PC-9 (cell line): ENCODE measurements around the gene TBC1D24. TPM values are rescaled to one million over a fixed set of nuclear protein-coding genes. Genes with fewer than 3 reads are reported as not detected.

Experiments
- BruUV-seq: library from RNA; stranded (reverse); fragments of 400-500 nt; replicated peaks from 2 replicates; lab custom pipeline; 2021; lab: Mats Ljungman, UMichigan
- CTCF ChIA-PET: fragments of 300-600 bp; sonication (Branson Sonifier 250); formaldehyde crosslinking; loops from one replicate; lab custom pipeline; 2022; ENCODE audit warnings: antibody characterized with exemption; lab: Charles Lee
- POLR2A ChIA-PET: fragments of 300-600 bp; sonication (Branson Sonifier 250); formaldehyde crosslinking; loops from one replicate; lab custom pipeline; 2022; ENCODE audit warnings: antibody characterized with exemption; ENCODE audit not compliant: unreplicated experiment; lab: Charles Lee
- DNase-seq, 2 experiments: peaks; one replicate each; pipeline versions ENCODE4 v3.0.0 to v3.0.0-alpha.2; 2015 to 2022; ENCODE audit warnings: mixed read lengths in 1 of 2
- H2AFZ ChIP-seq: fragments of 200-600 bp; sonication (generic); 2 replicates; pipeline ENCODE4 v1.8.1; 2017; ENCODE audit warnings: antibody characterized with exemption
- H3F3A ChIP-seq: fragments of 200-600 bp; sonication (generic); 2 replicates; pipeline ENCODE4 v1.8.1; 2017; ENCODE audit warnings: antibody characterized with exemption, mild to moderate bottlenecking, low read depth; ENCODE audit not compliant: insufficient read depth
- H3K27ac ChIP-seq: fragments of 200-600 bp; sonication (generic); 2 replicates; pipeline ENCODE4 v1.6.1; 2016; ENCODE audit warnings: mixed run types
- H3K27me3 ChIP-seq: fragments of 200-600 bp; sonication (generic); 2 replicates; pipeline ENCODE4 v1.6.1; 2016; ENCODE audit warnings: low read depth, mixed run types; ENCODE audit not compliant: insufficient read depth
- H3K36me3 ChIP-seq: fragments of 200-600 bp; sonication (generic); 2 replicates; pipeline ENCODE4 v1.6.1; 2016; ENCODE audit warnings: low read depth, mixed run types
- H3K4me1 ChIP-seq: fragments of 200-600 bp; sonication (generic); replicated peaks from 2 replicates; pipeline ENCODE4 v1.6.1; 2016; ENCODE audit warnings: mixed run types; ENCODE audit not compliant: insufficient read depth
- H3K4me2 ChIP-seq: fragments of 200-600 bp; sonication (generic); 2 replicates; pipeline ENCODE4 v1.6.1; 2017; ENCODE audit warnings: mixed run types
- H3K4me3 ChIP-seq: fragments of 200-600 bp; sonication (generic); 2 replicates; pipeline ENCODE4 v1.6.1; 2016; ENCODE audit warnings: mixed run types
- H3K79me2 ChIP-seq: fragments of 200-600 bp; sonication (generic); 2 replicates; pipeline ENCODE4 v1.6.1; 2017; ENCODE audit warnings: low read depth, mixed run types
- H3K9me2 ChIP-seq: fragments of 200-600 bp; sonication (generic); 2 replicates; pipeline ENCODE4 v1.8.1; 2017; ENCODE audit warnings: mild to moderate bottlenecking; ENCODE audit not compliant: insufficient read depth
- H3K9me3 ChIP-seq: fragments of 200-600 bp; sonication (generic); 2 replicates; pipeline ENCODE4 v1.8.1; 2016; ENCODE audit warnings: low read depth; ENCODE audit not compliant: insufficient read depth
- H4K20me1 ChIP-seq: fragments of 200-600 bp; sonication (generic); 2 replicates; pipeline ENCODE4 v1.8.1; 2017; ENCODE audit not compliant: insufficient read depth
- EZH2 ChIP-seq: fragments of 200-600 bp; sonication (generic); IDR thresholded peaks from 2 replicates; pipeline ENCODE4 v1.8.0; 2017; ENCODE audit warnings: antibody characterized with exemption, low read depth
- intact Hi-C: fragments of 100-400 bp; cut with micrococcal nuclease; formaldehyde crosslinking; loops from one replicate; pipeline ENCODE4 v1.10.0; 2022; ENCODE audit not compliant: unreplicated experiment
- total RNA-seq: library from RNA; stranded (reverse); gene quantifications from 2 replicates; pipeline ENCODE4 v1.2.3, GENCODE V29; 2021
- TF ChIP-seq, protein P1 (sequence below): fragments of 200-600 bp; sonication (generic); conservative IDR thresholded peaks from 2 replicates; pipeline ENCODE4 v1.6.1; 2017; ENCODE audit warnings: mixed run types, antibody characterized with exemption, mild to moderate bottlenecking, moderate library complexity

Gene TBC1D24
- total RNA-seq, 1 experiment from 2014 or later: 30.0 TPM

- TF ChIP-seq EZH2: no peak
- TF ChIP-seq, protein P1, sequence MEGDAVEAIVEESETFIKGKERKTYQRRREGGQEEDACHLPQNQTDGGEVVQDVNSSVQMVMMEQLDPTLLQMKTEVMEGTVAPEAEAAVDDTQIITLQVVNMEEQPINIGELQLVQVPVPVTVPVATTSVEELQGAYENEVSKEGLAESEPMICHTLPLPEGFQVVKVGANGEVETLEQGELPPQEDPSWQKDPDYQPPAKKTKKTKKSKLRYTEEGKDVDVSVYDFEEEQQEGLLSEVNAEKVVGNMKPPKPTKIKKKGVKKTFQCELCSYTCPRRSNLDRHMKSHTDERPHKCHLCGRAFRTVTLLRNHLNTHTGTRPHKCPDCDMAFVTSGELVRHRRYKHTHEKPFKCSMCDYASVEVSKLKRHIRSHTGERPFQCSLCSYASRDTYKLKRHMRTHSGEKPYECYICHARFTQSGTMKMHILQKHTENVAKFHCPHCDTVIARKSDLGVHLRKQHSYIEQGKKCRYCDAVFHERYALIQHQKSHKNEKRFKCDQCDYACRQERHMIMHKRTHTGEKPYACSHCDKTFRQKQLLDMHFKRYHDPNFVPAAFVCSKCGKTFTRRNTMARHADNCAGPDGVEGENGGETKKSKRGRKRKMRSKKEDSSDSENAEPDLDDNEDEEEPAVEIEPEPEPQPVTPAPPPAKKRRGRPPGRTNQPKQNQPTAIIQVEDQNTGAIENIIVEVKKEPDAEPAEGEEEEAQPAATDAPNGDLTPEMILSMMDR: no peak
Observed at GRCh38 chr16:2485811-2486507, 11.0 kb downstream of the TBC1D24 start.

GRCh38 chr16:2486645-2487516, 12.0 kb downstream of the TBC1D24 start:
- CTCF ChIA-PET: no interaction called here

More at GRCh38 chr16:2485811-2486507, 11.0 kb downstream of the TBC1D24 start:
- Histone ChIP-seq H3K9me3 (no peaks in the 10 kb centered on the region), H3K4me1 (no peaks in the 10 kb centered on the region), H3F3A (no peaks in the 10 kb centered on the region), H2AFZ (no peak overlapping the region), H3K4me3 (no peak overlapping the region), H3K36me3 (no peaks in the 10 kb centered on the region), H3K79me2 (no peaks in the 10 kb centered on the region; the same call in 1 of the 2 replicates), H3K4me2 (no peak overlapping the region), H3K9me2 (no peaks in the 10 kb centered on the region), H3K27me3 (no peaks in the 10 kb centered on the region), H4K20me1 (no peaks in the 10 kb centered on the region), H3K27ac (no peak overlapping the region)
- DNase-seq: no peak
- POLR2A ChIA-PET: no interaction called here
- intact Hi-C loops: no loop called here
- CTCF ChIA-PET: no interaction called here
- BruUV-seq: no TSS peak

DNA sequence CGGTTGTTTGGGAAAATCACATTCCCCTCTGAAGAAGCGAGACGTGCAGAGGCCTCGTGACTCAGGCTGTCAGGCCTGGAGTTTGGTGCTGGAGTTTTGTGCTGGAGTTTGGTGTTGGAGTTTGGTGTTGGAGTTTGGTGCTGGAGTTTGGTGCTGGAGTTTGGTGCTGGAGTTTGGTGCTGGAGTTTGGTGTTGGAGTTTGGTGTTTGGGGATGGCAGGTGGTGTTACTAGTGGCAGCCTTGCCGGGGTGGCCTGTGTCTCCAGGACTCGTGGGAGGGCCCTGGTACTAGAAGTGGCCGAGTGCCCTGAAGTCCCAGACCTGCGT, 12.6 kb downstream of the TBC1D24 start:
- no peaks in the 10 kb centered on the region for H4K20me1 ChIP-seq
- H3K4me1 ChIP-seq: no peaks in the 10 kb centered on the region
- no peak for TF ChIP-seq EZH2
- TF ChIP-seq, protein P1: no peak
- H3K36me3 ChIP-seq: no peaks in the 10 kb centered on the region
- no peaks in the 10 kb centered on the region for H3F3A ChIP-seq
- no peak for DNase-seq
- BruUV-seq: no TSS peak
- no peak overlapping the region for H3K4me3 ChIP-seq
- H3K27me3 ChIP-seq: no peaks in the 10 kb centered on the region
- no peak overlapping the region for H3K27ac ChIP-seq
- no peaks in the 10 kb centered on the region; the same call in 1 of the 2 replicates for H3K79me2 ChIP-seq
- ChIA-PET POLR2A (no interaction called here), CTCF (no interaction called here)
- no peak overlapping the region for H2AFZ ChIP-seq
- H3K9me2 ChIP-seq: no peaks in the 10 kb centered on the region
- H3K9me3 ChIP-seq: no peaks in the 10 kb centered on the region
- intact Hi-C loops: no loop called here
- no peak overlapping the region for H3K4me2 ChIP-seq

More at GRCh38 chr16:2486645-2487516, 12.0 kb downstream of the TBC1D24 start:
- no peak for TF ChIP-seq EZH2
- TF ChIP-seq, protein P1: no peak
- Histone ChIP-seq H3K4me3 (no peak overlapping the region), H3K79me2 (no peaks in the 10 kb centered on the region; the same call in 1 of the 2 replicates), H3K9me3 (no peaks in the 10 kb centered on the region), H3K27ac (no peak overlapping the region), H2AFZ (no peak overlapping the region), H3K27me3 (no peaks in the 10 kb centered on the region), H3F3A (no peaks in the 10 kb centered on the region), H3K36me3 (no peaks in the 10 kb centered on the region), H3K9me2 (no peaks in the 10 kb centered on the region), H4K20me1 (no peaks in the 10 kb centered on the region), H3K4me1 (no peaks in the 10 kb centered on the region), H3K4me2 (no peak overlapping the region)
- intact Hi-C loops: no loop called here
- POLR2A ChIA-PET: no interaction called here
- no TSS peak for BruUV-seq
- no peak for DNase-seq
